IMR-90 (cell line): ENCODE results near the gene CFAP299. TPM values are rescaled to one million over a fixed set of nuclear protein-coding genes. Genes with fewer than 3 reads are reported as not detected.
"Not testable (repeated sequence)": the region's sequence is repeated elsewhere in the genome, so short reads cannot be mapped to it uniquely, and the experiment has no call there.

Source experiments
- ATAC-seq: fragments of 200-7000 bp; cut with Tn5 transposase; 2 replicates; pipeline ENCODE4 v1.9.1; 2020; ENCODE audit warnings: low read depth, mild to moderate bottlenecking, moderate library complexity
- BruUV-seq: library from RNA; stranded (reverse); fragments of 400-500 nt; replicated peaks from 2 replicates; lab custom pipeline; 2021; lab: Mats Ljungman, UMichigan
- CTCF ChIA-PET: fragments of 300-600 bp; formaldehyde crosslinking; extraction: SDS; loops from one replicate; lab custom pipeline; 2021; ENCODE audit warnings: antibody characterized with exemption; lab: Yijun Ruan, JAX
- POLR2A ChIA-PET: fragments of 300-600 bp; sonication (Branson Sonifier 250); formaldehyde crosslinking; loops from one replicate; lab custom pipeline; 2022; ENCODE audit warnings: antibody characterized with exemption; ENCODE audit not compliant: unreplicated experiment; lab: Charles Lee
- DNase-seq: peaks from one replicate; pipeline ENCODE4 v3.0.0; 2013
- H2AFZ ChIP-seq: replicated peaks from 2 replicates; pipeline ENCODE3; 2013; ENCODE audit warnings: low read length, mild to moderate bottlenecking; ENCODE audit not compliant: poor library complexity
- H2AK5ac ChIP-seq: 2 replicates; pipeline ENCODE4 v1.6.1; 2013; ENCODE audit warnings: low read depth, low read length, inconsistent platforms
- H2AK9ac ChIP-seq: replicated peaks from 2 replicates; pipeline ENCODE3; 2013; ENCODE audit warnings: mild to moderate bottlenecking, low read depth, low read length, moderate library complexity; ENCODE audit not compliant: poor library complexity
- H2BK120ac ChIP-seq: 2 replicates; pipeline ENCODE4 v1.6.1; 2013; ENCODE audit warnings: low read depth, low read length, inconsistent platforms
- H2BK15ac ChIP-seq: 3 replicates; pipeline ENCODE4 v1.6.1; 2013; ENCODE audit warnings: low read depth, low read length, inconsistent platforms
- H2BK20ac ChIP-seq: 2 replicates; pipeline ENCODE4 v1.6.1; 2013; ENCODE audit warnings: low read depth, mild to moderate bottlenecking, inconsistent platforms, low read length, moderate library complexity
- H2BK5ac ChIP-seq: 2 replicates; pipeline ENCODE4 v1.6.1; 2013; ENCODE audit warnings: mild to moderate bottlenecking, low read depth, low read length, inconsistent platforms; ENCODE audit not compliant: poor library complexity, severe bottlenecking
- H3K14ac ChIP-seq: replicated peaks from 2 replicates; pipeline ENCODE4 v1.6.1; 2013; ENCODE audit warnings: low read depth, low read length, inconsistent platforms
- H3K18ac ChIP-seq: 2 replicates; pipeline ENCODE4 v1.6.1; 2013; ENCODE audit warnings: low read depth, low read length, control low read depth
- H3K23ac ChIP-seq: 2 replicates; pipeline ENCODE4 v1.6.1; 2013; ENCODE audit warnings: low read depth, low read length, inconsistent platforms
- H3K27ac ChIP-seq: 2 replicates; pipeline ENCODE4 v1.5.1; 2013; ENCODE audit warnings: mild to moderate bottlenecking, control low read depth, low read length; ENCODE audit not compliant: insufficient read depth
- H3K27me3 ChIP-seq: 2 replicates; pipeline ENCODE4 v1.6.1; 2013; ENCODE audit warnings: low read length; ENCODE audit not compliant: control insufficient read depth, insufficient read depth
- H3K36me3 ChIP-seq: 2 replicates; pipeline ENCODE4 v1.6.1; 2013; ENCODE audit warnings: low read length, mixed read lengths; ENCODE audit not compliant: control insufficient read depth, insufficient read depth
- H3K4ac ChIP-seq: 2 replicates; pipeline ENCODE4 v1.6.1; 2013; ENCODE audit warnings: low read depth, low read length, inconsistent platforms
- H3K4me1 ChIP-seq: 2 replicates; pipeline ENCODE4 v1.6.1; 2013; ENCODE audit warnings: low read length, mixed read lengths; ENCODE audit not compliant: control insufficient read depth, insufficient read depth
- H3K4me2 ChIP-seq: 2 replicates; pipeline ENCODE4 v1.6.1; 2013; ENCODE audit warnings: low read depth, mild to moderate bottlenecking, control low read depth, low read length, moderate library complexity
- H3K4me3 ChIP-seq: 2 replicates; pipeline ENCODE4 v1.5.1; 2013; ENCODE audit warnings: low read depth, mild to moderate bottlenecking, control low read depth, low read length, moderate library complexity; ENCODE audit not compliant: insufficient read depth
- H3K56ac ChIP-seq: 2 replicates; pipeline ENCODE4 v1.6.1; 2013; ENCODE audit warnings: low read length, inconsistent platforms; ENCODE audit not compliant: insufficient read depth; ENCODE audit errors: extremely low read depth
- H3K79me1 ChIP-seq, 2 experiments: 2 replicates each; pipeline ENCODE4 v1.6.1; 2013; ENCODE audit warnings: low read length in 2 of 2, inconsistent platforms in 1 of 2, low read depth in 1 of 2
- H3K9ac ChIP-seq: 2 replicates; pipeline ENCODE4 v1.6.1; 2013; ENCODE audit warnings: low read depth, low read length, control low read depth
- H3K9me1 ChIP-seq: 2 replicates; pipeline ENCODE4 v1.6.1; 2013; ENCODE audit warnings: low read length, inconsistent platforms; ENCODE audit not compliant: insufficient read depth
- H3K9me3 ChIP-seq: 2 replicates; pipeline ENCODE4 v1.6.1; 2013; ENCODE audit warnings: low read length; ENCODE audit not compliant: control insufficient read depth, insufficient read depth
- H4K20me1 ChIP-seq: 2 replicates; pipeline ENCODE4 v1.6.1; 2013; ENCODE audit warnings: low read length, inconsistent platforms; ENCODE audit not compliant: insufficient read depth
- H4K5ac ChIP-seq: 2 replicates; pipeline ENCODE4 v1.6.1; 2013; ENCODE audit warnings: mild to moderate bottlenecking, low read depth, low read length, control low read depth
- H4K8ac ChIP-seq, 2 experiments: 2 replicates each; pipeline ENCODE4 v1.6.1; 2013; ENCODE audit warnings: low read depth in 2 of 2, low read length in 2 of 2, control low read depth in 1 of 2, inconsistent platforms in 1 of 2
- H4K91ac ChIP-seq: 2 replicates; pipeline ENCODE4 v1.6.1; 2013; ENCODE audit warnings: low read depth, low read length, inconsistent platforms; ENCODE audit not compliant: insufficient read depth
- CEBPB ChIP-seq: IDR thresholded peaks from 2 replicates; pipeline ENCODE4 v1.6.1; 2012; ENCODE audit warnings: low read depth, low read length, improper control_type of control experiment
- CHD1 ChIP-seq: IDR thresholded peaks from 2 replicates; pipeline ENCODE4 v1.6.1; 2012; ENCODE audit warnings: low read depth, low read length, improper control_type of control experiment
- ELK1 ChIP-seq: fragments of 150-350 bp; IDR thresholded peaks from 2 replicates; pipeline ENCODE4 v1.6.1; 2016; ENCODE audit warnings: low read depth, mild to moderate bottlenecking, low read length, moderate library complexity, borderline replicate concordance
- FOS ChIP-seq: fragments of 150-350 bp; IDR thresholded peaks from 2 replicates; pipeline ENCODE4 v1.6.1; 2016; ENCODE audit warnings: low read depth, low read length
- NFE2L2 ChIP-seq: fragments of 150-350 bp; IDR thresholded peaks from 2 replicates; pipeline ENCODE4 v1.6.1; 2016; ENCODE audit warnings: low read depth, mild to moderate bottlenecking, low read length
- RAD21 ChIP-seq: IDR thresholded peaks from 2 replicates; pipeline ENCODE4 v1.6.1; 2012; ENCODE audit warnings: low read length, improper control_type of control experiment
- RCOR1 ChIP-seq: IDR thresholded peaks from 2 replicates; pipeline ENCODE4 v1.6.1; 2012; ENCODE audit warnings: mild to moderate bottlenecking, low read length, improper control_type of control experiment; ENCODE audit not compliant: insufficient replicate concordance
- RFX5 ChIP-seq: IDR thresholded peaks from 2 replicates; pipeline ENCODE4 v1.8.0; 2012; ENCODE audit warnings: low read depth, mild to moderate bottlenecking, low read length, moderate library complexity
- WGBS, 2 experiments: methylation state at CpG; one replicate each; pipeline versions ENCODE4 v1.1.5 to v1.1.7; 2013; ENCODE audit warnings: missing lambda C conversion rate in 2 of 2; ENCODE audit not compliant: insufficient read length in 1 of 2; ENCODE audit errors: extremely low coverage in 2 of 2; 5-methylcytosine and 5-hydroxymethylcytosine counted together
- dilution Hi-C: fragments of 300-500 bp; cut with HindIII; formaldehyde crosslinking; loops from one replicate; pipeline ENCODE4 v1.14.3; 2018; ENCODE audit warnings: low sequenced_read_pairs; ENCODE audit not compliant: unreplicated experiment
- in situ Hi-C: fragments of 300-500 bp; cut with MboI; formaldehyde crosslinking; loops from 3 replicates; pipeline ENCODE4 v1.14.3; 2019; ENCODE audit warnings: low sequenced_read_pairs, inconsistent platforms, mixed read lengths
- intact Hi-C: fragments of 100-400 bp; cut with micrococcal nuclease; formaldehyde crosslinking; loops from 2 replicates; pipeline ENCODE4 v1.10.0; 2022
- polyA plus RNA-seq, 3 experiments: library from polyadenylated mRNA; depleted of rRNA; stranded (reverse); fragments of >200 nt; gene quantifications; 2 replicates each; pipeline ENCODE4 v1.2.3, GENCODE V29; 2012; ENCODE audit warnings: low replicate concordance in 1 of 3
- total RNA-seq: library from RNA; depleted of rRNA; stranded (reverse); fragments of >200 nt; gene quantifications from 2 replicates; pipeline ENCODE4 v1.2.3, GENCODE V29; 2012

Gene CFAP299
- total and polyA plus RNA-seq, 2 of the 4 experiments (the other 2 are of a cell fraction): 1.0 to 1.1 TPM

- intact Hi-C loops: no loop called here
- dilution Hi-C loops: no loop called here
- H4K91ac ChIP-seq: no peak overlapping the region
- no peak overlapping the region for H3K23ac ChIP-seq
- peak; percentile 22 for DNase-seq
- H3K27me3 ChIP-seq: no peaks in the 10 kb centered on the region
- H3K9me3 ChIP-seq: peaks cover 2% of the 10 kb centered on the region; the same call in 1 of the 2 replicates
- H2AFZ ChIP-seq: no peak overlapping the region
- ChIA-PET CTCF (interaction anchor here (0.8 kb wide), 1 partner anchor 120 kb away, joined by 3 read pairs; no protein-coding TSS in a partner anchor), POLR2A (no interaction called here)
- H3K79me1 ChIP-seq: peaks cover 0 to 9% of the 10 kb centered on the region in 2 experiments; a peak in 1 of 4 replicates
- no peak overlapping the region for H4K5ac ChIP-seq
- H3K36me3 ChIP-seq: no peaks in the 10 kb centered on the region
- peaks cover 2% of the 10 kb centered on the region; the same call in 1 of the 2 replicates for H3K4me1 ChIP-seq
- no peak overlapping the region for H3K4me3 ChIP-seq
- no TSS peak for BruUV-seq
- no peak overlapping the region for H3K27ac ChIP-seq
- whole genome bisulfite sequencing, 2 experiments: 60% methylated on average over 1 of the region's 2 CpGs; no CpG with 5 or more reads in 1 of the 2 experiments
- H2BK5ac ChIP-seq: no peak overlapping the region
- no peak overlapping the region for H2AK9ac ChIP-seq
- H2BK15ac ChIP-seq: no peak overlapping the region
- H3K56ac ChIP-seq: no peak overlapping the region
- TF ChIP-seq ELK1: no peak
- TF ChIP-seq RAD21: no peak
- TF ChIP-seq RFX5: no peak
- peak; percentile 83 for TF ChIP-seq CEBPB
- TF ChIP-seq RCOR1: no peak
- TF ChIP-seq FOS: no peak
- TF ChIP-seq NFE2L2: no peak
- TF ChIP-seq CHD1: no peak
- H4K8ac ChIP-seq: no peak overlapping the region
- in situ Hi-C loops: loop anchor here (25.0 kb wide), 1 partner anchor 1403 kb away; the partner anchor contains the start of gene PAQR3
- H3K9ac ChIP-seq: no peak overlapping the region
- no peak overlapping the region for H2BK20ac ChIP-seq
- H3K4me2 ChIP-seq: no peak overlapping the region
- no peak overlapping the region for H2AK5ac ChIP-seq
- no peaks in the 10 kb centered on the region for H3K9me1 ChIP-seq
- no peak overlapping the region for H2BK120ac ChIP-seq
- no peak overlapping the region for H3K4ac ChIP-seq
- H3K14ac ChIP-seq: no peak overlapping the region
- no peaks in the 10 kb centered on the region for H4K20me1 ChIP-seq
- ATAC-seq: no peak
- H3K18ac ChIP-seq: no peak overlapping the region
These were observed 4.5 kb downstream of the CFAP299 start for GRCh38 chr4:80340036-80340435.

GRCh38 chr4:80342684-80343083, 7.2 kb downstream of the CFAP299 start:
- H3K4me1 ChIP-seq, H4K91ac ChIP-seq, H2BK5ac ChIP-seq, H3K9me1 ChIP-seq, H3K27ac ChIP-seq, H3K9me3 ChIP-seq, H3K23ac ChIP-seq, H3K79me1 ChIP-seq, dilution Hi-C loops, H3K4ac ChIP-seq, POLR2A ChIA-PET, H3K18ac ChIP-seq, H2BK20ac ChIP-seq, H3K9ac ChIP-seq, H3K14ac ChIP-seq, H2BK15ac ChIP-seq, H3K27me3 ChIP-seq, H4K5ac ChIP-seq, H3K4me3 ChIP-seq, H2AK5ac ChIP-seq, intact Hi-C loops, H2AFZ ChIP-seq, H4K20me1 ChIP-seq, ATAC-seq, H3K36me3 ChIP-seq, H2BK120ac ChIP-seq, H3K4me2 ChIP-seq, H3K56ac ChIP-seq, H2AK9ac ChIP-seq, CTCF ChIA-PET, BruUV-seq, DNase-seq, H4K8ac ChIP-seq: not testable (repeated sequence)
- in situ Hi-C loops: loop anchor here (25.0 kb wide), 1 partner anchor 1405 kb away; the partner anchor contains the start of gene PAQR3
